ENCODE results near the gene COA1.

Gene COA1

DNA sequence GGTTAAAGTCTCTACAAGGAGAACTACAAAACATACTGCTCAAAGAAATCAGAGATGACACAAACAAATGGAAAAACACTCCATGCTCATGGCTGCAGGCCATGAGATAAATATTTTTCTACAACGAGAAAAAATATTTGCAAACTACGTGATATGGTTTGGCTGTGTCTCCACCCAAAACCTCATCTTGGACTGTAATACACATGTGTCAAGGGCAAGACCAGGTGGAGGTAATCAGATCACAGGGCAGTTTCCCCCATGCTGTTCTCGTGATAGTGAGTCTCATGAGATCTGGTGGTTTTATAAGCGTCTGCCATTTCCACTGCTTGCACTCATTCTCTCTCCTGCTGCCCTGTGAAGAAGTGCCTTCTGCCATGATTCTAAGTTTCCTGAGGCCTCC is 57.8 kb downstream of the COA1 start:
- ChIA-PET CTCF (interaction anchor here (1.2 to 2.2 kb wide), 2 partner anchors 12 to 28 kb away, joined by 3 to 9 read pairs; no protein-coding TSS in a partner anchor), POLR2A (no interaction called here)
- DNase-seq (ENCODE audit: extremely low spot score): no peak
- TF ChIP-seq, protein P1, sequence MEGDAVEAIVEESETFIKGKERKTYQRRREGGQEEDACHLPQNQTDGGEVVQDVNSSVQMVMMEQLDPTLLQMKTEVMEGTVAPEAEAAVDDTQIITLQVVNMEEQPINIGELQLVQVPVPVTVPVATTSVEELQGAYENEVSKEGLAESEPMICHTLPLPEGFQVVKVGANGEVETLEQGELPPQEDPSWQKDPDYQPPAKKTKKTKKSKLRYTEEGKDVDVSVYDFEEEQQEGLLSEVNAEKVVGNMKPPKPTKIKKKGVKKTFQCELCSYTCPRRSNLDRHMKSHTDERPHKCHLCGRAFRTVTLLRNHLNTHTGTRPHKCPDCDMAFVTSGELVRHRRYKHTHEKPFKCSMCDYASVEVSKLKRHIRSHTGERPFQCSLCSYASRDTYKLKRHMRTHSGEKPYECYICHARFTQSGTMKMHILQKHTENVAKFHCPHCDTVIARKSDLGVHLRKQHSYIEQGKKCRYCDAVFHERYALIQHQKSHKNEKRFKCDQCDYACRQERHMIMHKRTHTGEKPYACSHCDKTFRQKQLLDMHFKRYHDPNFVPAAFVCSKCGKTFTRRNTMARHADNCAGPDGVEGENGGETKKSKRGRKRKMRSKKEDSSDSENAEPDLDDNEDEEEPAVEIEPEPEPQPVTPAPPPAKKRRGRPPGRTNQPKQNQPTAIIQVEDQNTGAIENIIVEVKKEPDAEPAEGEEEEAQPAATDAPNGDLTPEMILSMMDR (IDR thresholded peaks at IDR 0.05; ENCODE audit: control extremely low read depth, extremely low read depth, low read depth, missing control alignments): no peak

DNA sequence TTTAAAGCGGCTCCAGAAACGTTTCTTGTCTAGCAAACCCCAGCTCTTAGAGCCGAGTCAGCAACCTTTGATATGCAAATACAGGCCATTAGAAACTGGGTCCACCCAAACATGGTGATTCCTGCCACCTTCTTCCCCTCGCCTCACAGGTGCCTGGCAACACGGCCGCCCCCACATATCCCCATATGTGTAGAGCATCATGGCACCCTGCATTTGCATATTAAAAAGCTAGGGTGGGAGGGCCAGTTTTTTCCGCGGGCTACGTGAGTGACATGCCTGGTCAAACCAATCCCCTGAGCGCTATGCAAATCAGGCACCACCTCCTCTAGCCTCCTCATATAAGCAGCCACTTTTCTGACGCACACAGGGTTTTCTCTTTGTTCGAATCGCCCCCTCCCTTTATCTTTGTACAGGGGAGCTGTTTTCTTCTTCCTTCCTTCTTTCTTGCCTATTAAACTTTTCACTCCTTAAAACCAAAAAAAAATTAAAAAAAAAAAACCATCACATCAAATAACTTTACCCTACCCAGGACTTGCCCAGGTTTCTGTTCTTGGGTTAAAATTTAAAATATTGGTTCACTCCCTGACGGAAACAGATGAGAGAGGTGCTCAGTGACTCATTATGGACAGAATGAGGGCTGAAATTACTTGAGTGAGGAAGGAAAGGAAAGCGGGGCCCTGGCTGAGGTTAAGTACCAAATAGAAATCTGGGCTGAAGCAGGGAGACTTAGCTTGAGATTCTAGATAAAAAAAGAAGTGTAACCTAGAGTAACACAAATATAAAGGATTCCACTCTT is 59.8 kb downstream of the COA1 start:
- TF ChIP-seq, protein P1 (IDR thresholded peaks at IDR 0.05; ENCODE audit: control extremely low read depth, extremely low read depth, low read depth, missing control alignments): no peak
- ChIA-PET CTCF (interaction anchor here (1.0 to 2.2 kb wide), 7 partner anchors 9 to 87 kb away, joined by 3 to 9 read pairs (median 4); partner anchors contain the start of gene STK17A), POLR2A (interaction anchor here (0.6 kb wide), 1 partner anchor 20 kb away, joined by 3 read pairs; no protein-coding TSS in a partner anchor)
- DNase-seq (ENCODE audit: extremely low spot score): no peak

DNA sequence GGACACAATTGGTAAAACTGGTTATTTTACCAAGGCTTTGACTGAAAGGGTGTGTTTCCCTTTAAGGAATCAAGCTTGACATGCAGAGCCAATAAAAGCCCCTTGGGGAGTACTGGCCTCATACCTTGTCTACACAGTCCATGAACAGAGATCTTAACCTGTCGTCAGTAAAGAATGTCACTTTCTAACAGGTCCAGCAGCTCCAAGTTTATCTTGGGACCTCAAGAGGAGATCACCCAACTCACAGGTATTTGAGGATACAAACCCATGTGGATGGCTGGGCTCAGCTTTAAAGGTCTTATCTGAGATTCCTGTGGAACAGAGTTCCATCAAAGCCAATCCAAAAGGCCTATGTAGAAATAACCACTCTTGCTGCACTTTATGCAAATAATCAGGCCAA is 61.3 kb downstream of the COA1 start:
- ChIA-PET CTCF (interaction anchor here (1.3 kb wide), 2 partner anchors 32 to 86 kb away, joined by 4 to 7 read pairs; no protein-coding TSS in a partner anchor), POLR2A (no interaction called here)
- DNase-seq (ENCODE audit: extremely low spot score): no peak
- TF ChIP-seq, protein P1 (IDR thresholded peaks at IDR 0.05; ENCODE audit: control extremely low read depth, extremely low read depth, low read depth, missing control alignments): no peak

DNA sequence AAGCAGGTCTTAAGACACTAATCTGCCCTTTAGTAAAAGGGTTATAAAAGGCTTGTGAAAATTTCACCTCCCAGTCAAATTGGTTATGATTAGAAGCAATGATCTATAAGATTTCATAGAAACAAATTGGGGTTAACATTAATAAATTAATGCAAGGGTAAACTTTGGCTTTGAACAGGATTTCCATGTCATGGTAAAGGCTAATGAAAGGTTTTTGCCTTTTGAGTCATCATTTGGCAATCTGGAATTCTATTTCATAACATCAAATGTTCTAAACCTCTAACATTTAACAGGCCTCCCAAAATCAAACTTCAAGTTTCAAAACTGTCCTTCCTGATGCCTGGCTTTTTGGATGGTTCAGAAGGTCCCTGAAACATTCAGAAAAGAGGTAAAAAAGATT is 62.4 kb downstream of the COA1 start:
- DNase-seq (ENCODE audit: extremely low spot score): no peak
- TF ChIP-seq, protein P1 (IDR thresholded peaks at IDR 0.05; ENCODE audit: control extremely low read depth, extremely low read depth, low read depth, missing control alignments): no peak
- ChIA-PET POLR2A (no interaction called here), CTCF (interaction anchor here (1.3 to 3.9 kb wide), 4 partner anchors 14 to 85 kb away, joined by 3 to 19 read pairs (median 10); partner anchors contain the start of gene STK17A)

DNA sequence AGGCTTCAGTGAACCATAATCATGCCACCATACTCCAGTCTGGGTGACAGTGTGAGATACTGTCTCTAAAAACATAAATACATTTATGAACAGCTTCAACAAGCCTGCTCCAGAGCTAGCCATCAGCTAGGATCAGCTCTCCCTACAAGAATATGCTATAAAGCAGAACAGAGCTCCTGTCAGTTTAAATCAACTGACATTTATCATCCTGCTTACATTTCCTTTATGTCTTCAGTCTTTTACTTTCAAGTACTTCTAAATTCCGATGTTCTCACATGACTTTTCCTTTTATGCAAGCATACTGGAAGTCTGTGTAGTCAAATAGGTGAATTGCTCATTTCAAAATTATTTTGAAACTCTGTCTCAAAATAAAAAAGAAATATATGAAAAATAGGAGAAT is 64.6 kb downstream of the COA1 start:
- ChIA-PET POLR2A (no interaction called here), CTCF (interaction anchor here (1.5 to 3.9 kb wide), 4 partner anchors 9 to 83 kb away, joined by 3 to 19 read pairs (median 8); partner anchors contain the start of gene STK17A)
- no peak for DNase-seq (ENCODE audit: extremely low spot score)
- TF ChIP-seq, protein P1 (IDR thresholded peaks at IDR 0.05; ENCODE audit: control extremely low read depth, extremely low read depth, low read depth, missing control alignments): no peak

DNA sequence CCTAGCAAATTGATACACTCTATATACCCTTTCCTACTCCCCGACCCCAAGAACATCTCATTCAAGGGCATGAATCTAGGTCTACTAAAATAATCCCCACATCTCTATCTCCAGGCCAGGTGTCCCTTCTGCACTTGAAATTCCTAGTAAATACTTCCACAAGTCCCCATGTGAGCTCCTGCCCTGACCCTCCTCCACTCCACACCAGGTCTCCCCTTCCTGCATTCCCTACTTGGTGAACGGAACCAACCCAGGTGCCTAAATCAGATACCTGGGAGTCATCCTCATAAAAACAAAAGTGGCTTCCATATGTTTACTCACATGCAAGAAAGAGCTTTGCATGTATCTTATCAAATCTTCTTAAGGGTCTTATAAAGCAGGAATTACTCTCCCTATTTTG is 69.2 kb downstream of the COA1 start:
- no peak for DNase-seq (ENCODE audit: extremely low spot score)

More for the DNA sequence above, 69.2 kb downstream of the COA1 start:
- ChIA-PET CTCF (interaction anchor here (1.1 to 1.6 kb wide), 4 partner anchors 9 to 77 kb away, joined by 3 to 9 read pairs (median 4); partner anchors contain the start of gene STK17A), POLR2A (no interaction called here)
- TF ChIP-seq, protein P1 (IDR thresholded peaks at IDR 0.05; ENCODE audit: control extremely low read depth, extremely low read depth, low read depth, missing control alignments): no peak

Data from GM10248 (cell line).